ENCODE results near the gene MINDY4. TPM values are rescaled to one million over a fixed set of nuclear protein-coding genes. Genes with fewer than 3 reads are reported as not detected.

Gene MINDY4
- total and polyA plus RNA-seq, 9 donors, result 6.9 to 30.3 (median 18.2) TPM

DNA sequence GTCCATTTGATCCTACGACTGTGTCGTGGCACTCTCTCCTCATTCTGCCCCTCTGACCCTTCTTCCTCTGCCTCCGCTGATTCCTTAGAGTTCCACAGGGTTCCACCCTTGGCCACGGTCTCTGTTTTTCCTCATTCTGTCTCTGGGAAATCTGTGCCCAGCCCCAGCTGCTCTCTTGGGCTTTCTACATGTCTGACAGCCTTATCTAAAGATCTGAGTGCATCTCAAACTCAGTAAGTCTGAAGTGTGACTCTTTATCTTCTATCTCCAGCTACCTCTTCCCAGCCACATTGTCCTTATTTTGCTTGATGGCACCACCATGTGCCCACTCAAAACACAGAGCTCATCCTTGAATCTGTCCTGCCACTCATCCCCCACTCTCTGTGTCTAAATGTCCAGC lies 78.3 kb downstream of the MINDY4 start:
- Histone ChIP-seq H3K27ac (no peak overlapping the region), H3K27me3 (no peaks in the 10 kb centered on the region), H3K36me3 (no peaks in the 10 kb centered on the region), H3K4me1 (ENCODE audit: insufficient read depth) (no peaks in the 10 kb centered on the region), H3K9me3 (no peaks in the 10 kb centered on the region), H3K4me3 (no peak overlapping the region)
- intact Hi-C loops (cut with DNase I), result no loop called here
- no peak for DNase-seq
- TF ChIP-seq EP300 (IDR thresholded peaks at IDR 0.05) (no peak), POLR2A (IDR thresholded peaks at IDR 0.05) (no peak)
- TF ChIP-seq, protein P1, sequence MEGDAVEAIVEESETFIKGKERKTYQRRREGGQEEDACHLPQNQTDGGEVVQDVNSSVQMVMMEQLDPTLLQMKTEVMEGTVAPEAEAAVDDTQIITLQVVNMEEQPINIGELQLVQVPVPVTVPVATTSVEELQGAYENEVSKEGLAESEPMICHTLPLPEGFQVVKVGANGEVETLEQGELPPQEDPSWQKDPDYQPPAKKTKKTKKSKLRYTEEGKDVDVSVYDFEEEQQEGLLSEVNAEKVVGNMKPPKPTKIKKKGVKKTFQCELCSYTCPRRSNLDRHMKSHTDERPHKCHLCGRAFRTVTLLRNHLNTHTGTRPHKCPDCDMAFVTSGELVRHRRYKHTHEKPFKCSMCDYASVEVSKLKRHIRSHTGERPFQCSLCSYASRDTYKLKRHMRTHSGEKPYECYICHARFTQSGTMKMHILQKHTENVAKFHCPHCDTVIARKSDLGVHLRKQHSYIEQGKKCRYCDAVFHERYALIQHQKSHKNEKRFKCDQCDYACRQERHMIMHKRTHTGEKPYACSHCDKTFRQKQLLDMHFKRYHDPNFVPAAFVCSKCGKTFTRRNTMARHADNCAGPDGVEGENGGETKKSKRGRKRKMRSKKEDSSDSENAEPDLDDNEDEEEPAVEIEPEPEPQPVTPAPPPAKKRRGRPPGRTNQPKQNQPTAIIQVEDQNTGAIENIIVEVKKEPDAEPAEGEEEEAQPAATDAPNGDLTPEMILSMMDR (IDR thresholded peaks at IDR 0.05), result no peak
- 81 to 85% (median 81%) methylated on average over 4 of the region's 4 CpGs for WGBS, 3 donors

DNA sequence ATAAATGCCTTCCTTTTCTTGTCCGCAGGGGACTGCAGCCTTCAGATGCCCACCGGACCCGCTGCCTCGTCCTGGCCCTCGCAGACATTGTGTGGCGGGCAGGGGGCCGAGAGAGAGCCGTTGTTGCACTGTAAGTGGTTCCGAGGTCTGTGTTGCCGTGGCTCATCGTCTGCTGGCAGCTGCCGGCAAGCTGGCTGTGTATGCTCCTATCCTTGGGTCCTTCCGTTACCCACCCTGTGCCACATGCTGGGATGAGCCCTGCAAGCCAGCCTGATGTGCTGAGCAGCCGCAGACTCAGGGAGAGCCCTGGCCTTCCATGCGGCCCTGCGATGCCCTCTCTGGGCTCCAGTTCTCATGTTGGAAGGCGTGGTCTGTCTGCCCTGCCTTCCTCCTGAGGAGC lies 79.2 kb downstream of the MINDY4 start:
- no peak for DNase-seq
- Histone ChIP-seq H3K27ac (no peak overlapping the region), H3K9me3 (no peaks in the 10 kb centered on the region), H3K4me3 (no peak overlapping the region), H3K27me3 (no peaks in the 10 kb centered on the region), H3K36me3 (no peaks in the 10 kb centered on the region), H3K4me1 (ENCODE audit: insufficient read depth) (no peaks in the 10 kb centered on the region)
- no peak for TF ChIP-seq EP300 (IDR thresholded peaks at IDR 0.05)
- no peak for TF ChIP-seq POLR2A (IDR thresholded peaks at IDR 0.05)
- TF ChIP-seq, protein P1 (IDR thresholded peaks at IDR 0.05), result no peak
- intact Hi-C loops (cut with DNase I), result no loop called here
- WGBS, 3 donors, result 90 to 96% (median 95%) methylated on average over 16 to 17 of the region's 17 CpGs

DNA sequence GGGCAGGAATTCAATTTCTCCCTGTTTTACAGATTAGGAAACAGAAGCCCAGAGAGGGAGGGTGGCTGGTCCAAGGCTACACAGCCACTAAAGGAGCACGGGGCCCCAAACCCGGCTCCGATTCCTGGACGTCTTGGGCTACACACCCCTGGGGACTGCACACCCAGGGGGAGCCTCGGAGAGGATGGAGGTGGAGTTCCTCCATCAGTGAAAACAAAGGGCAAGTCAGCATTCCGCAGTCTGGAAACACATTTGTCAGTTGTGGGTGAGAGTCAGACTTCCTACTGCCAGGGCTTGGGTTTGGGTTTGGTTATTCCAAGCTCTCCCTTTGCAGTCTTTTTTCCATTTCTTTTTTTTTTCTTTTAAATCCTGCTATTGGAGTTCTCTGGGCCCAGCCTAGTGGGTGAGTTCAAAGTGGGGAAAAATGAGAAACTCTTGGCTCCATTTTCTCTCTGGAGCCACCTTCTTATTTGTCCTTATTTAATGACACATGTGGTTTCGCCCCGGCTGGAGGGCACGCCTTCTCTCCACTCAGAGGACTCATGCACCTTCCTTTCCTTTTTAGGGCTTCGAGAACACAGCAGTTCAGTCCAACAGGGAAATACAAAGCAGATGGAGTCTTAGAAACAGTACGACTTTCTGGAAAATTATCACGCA lies 80.6 kb downstream of the MINDY4 start:
- no peak overlapping the region for H3K4me3 ChIP-seq
- no peak for DNase-seq
- no peaks in the 10 kb centered on the region for H3K4me1 ChIP-seq (ENCODE audit: insufficient read depth)

DNA sequence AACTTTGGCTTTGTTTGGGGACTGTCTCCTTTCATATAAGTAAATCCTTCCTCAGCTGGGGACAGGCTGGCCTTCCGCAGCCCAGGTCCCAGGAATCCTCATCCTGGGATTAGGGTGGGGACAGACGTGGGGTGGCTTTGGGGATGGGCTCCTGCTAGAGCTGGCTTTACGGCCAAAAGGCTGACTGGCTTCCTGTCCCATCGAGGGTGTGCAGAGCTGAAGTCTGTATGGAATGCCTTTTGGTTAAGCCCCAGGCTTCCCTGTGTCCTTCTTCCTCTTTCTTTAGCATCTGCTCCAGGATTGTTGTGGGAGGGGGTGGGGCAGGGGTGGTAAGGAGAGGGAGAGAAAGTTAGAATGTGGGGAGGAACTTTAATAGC lies 81.1 kb downstream of the MINDY4 start:
- no peaks in the 10 kb centered on the region for H3K4me1 ChIP-seq (ENCODE audit: insufficient read depth)

More for the DNA sequence above, 80.6 kb downstream of the MINDY4 start:
- Histone ChIP-seq H3K27me3 (no peaks in the 10 kb centered on the region), H3K36me3 (no peaks in the 10 kb centered on the region), H3K27ac (no peak overlapping the region), H3K9me3 (no peaks in the 10 kb centered on the region)
- intact Hi-C loops (cut with DNase I), result no loop called here
- 85 to 86% (median 85%) methylated on average over 12 of the region's 12 CpGs for WGBS, 3 donors
- TF ChIP-seq EP300 (IDR thresholded peaks at IDR 0.05) (no peak), POLR2A (IDR thresholded peaks at IDR 0.05) (no peak)
- TF ChIP-seq, protein P1 (IDR thresholded peaks at IDR 0.05), result no peak

More for the DNA sequence above, 81.1 kb downstream of the MINDY4 start:
- Histone ChIP-seq H3K4me3 (no peak overlapping the region), H3K27ac (no peak overlapping the region), H3K27me3 (no peaks in the 10 kb centered on the region), H3K9me3 (no peaks in the 10 kb centered on the region), H3K36me3 (no peaks in the 10 kb centered on the region)
- WGBS, 3 donors, result 68 to 81% (median 68%) methylated on average over 4 of the region's 4 CpGs
- no peak for TF ChIP-seq EP300 (IDR thresholded peaks at IDR 0.05)
- TF ChIP-seq, protein P1 (IDR thresholded peaks at IDR 0.05), result no peak
- no peak for TF ChIP-seq POLR2A (IDR thresholded peaks at IDR 0.05)
- DNase-seq, result no peak
- intact Hi-C loops (cut with DNase I), result no loop called here
